ENCODE measurements around the gene ADRA2B.
"Not testable (repeated sequence)": the region's sequence is repeated elsewhere in the genome, so short reads cannot be mapped to it uniquely, and the experiment has no call there.

ADRA2B gene

GRCh38 chr2:96116424-96116878, at the start of gene ADRA2B:
Gene ADRA2B (minus strand): TSS chr2:96116571. CDS start chr2:96116149, 422 bp downstream.
- no peak for DNase-seq (ENCODE audit: low read depth)

- DNase-seq (ENCODE audit: low read depth): no peak
These were observed 48.3 kb upstream of the ADRA2B start for GRCh38 chr2:96164459-96165184.

- DNase-seq (ENCODE audit: low read depth): no peak
These were observed 47.5 kb upstream of the ADRA2B start for GRCh38 chr2:96163768-96164429.

- DNase-seq (ENCODE audit: low read depth): no peak
These were observed 47.0 kb upstream of the ADRA2B start for GRCh38 chr2:96163415-96163767.

GRCh38 chr2:96161898-96162297, 45.5 kb upstream of the ADRA2B start:
- no peak for DNase-seq (ENCODE audit: low read depth)

- not testable (repeated sequence) for DNase-seq (ENCODE audit: low read depth)
These were observed 44.0 kb upstream of the ADRA2B start for GRCh38 chr2:96160366-96160765.

- DNase-seq (ENCODE audit: low read depth): no peak
These were observed 42.9 kb upstream of the ADRA2B start for GRCh38 chr2:96159084-96159830.

GRCh38 chr2:96158554-96158940, 42.2 kb upstream of the ADRA2B start:
- DNase-seq (ENCODE audit: low read depth): no peak

GRCh38 chr2:96157649-96158553, 41.5 kb upstream of the ADRA2B start:
- no peak for DNase-seq (ENCODE audit: low read depth)

GRCh38 chr2:96156926-96157648, 40.7 kb upstream of the ADRA2B start:
- no peak for DNase-seq (ENCODE audit: low read depth)

GRCh38 chr2:96156011-96156820, 39.8 kb upstream of the ADRA2B start:
- DNase-seq (ENCODE audit: low read depth): no peak

GRCh38 chr2:96154506-96155380, 38.4 kb upstream of the ADRA2B start:
- DNase-seq (ENCODE audit: low read depth): no peak

- no peak for DNase-seq (ENCODE audit: low read depth)
These were observed 37.6 kb upstream of the ADRA2B start for GRCh38 chr2:96153991-96154431.

GRCh38 chr2:96153291-96153713, 36.9 kb upstream of the ADRA2B start:
- DNase-seq (ENCODE audit: low read depth): no peak

- DNase-seq (ENCODE audit: low read depth): no peak
These were observed 36.2 kb upstream of the ADRA2B start for GRCh38 chr2:96152304-96153161.

- no peak for DNase-seq (ENCODE audit: low read depth)
These were observed 35.4 kb upstream of the ADRA2B start for GRCh38 chr2:96151595-96152303.

GRCh38 chr2:96150791-96151594, 34.6 kb upstream of the ADRA2B start:
- DNase-seq (ENCODE audit: low read depth): no peak
